RPMI7951 (cell line): ENCODE results near the gene SEC63. TPM values are rescaled to one million over a fixed set of nuclear protein-coding genes. Genes with fewer than 3 reads are reported as not detected.

Source experiments
- DNase-seq: peaks from one replicate; pipeline ENCODE4 v3.0.0-alpha.2; 2012; ENCODE audit warnings: low read depth
- total RNA-seq: library from RNA; depleted of rRNA; stranded (reverse); fragments of >200 nt; shearing (Covaris generic); gene quantifications from 2 replicates; pipeline ENCODE4 v1.2.3, GENCODE V29; 2014; rRNA removed

SEC63 gene
- total RNA-seq, 1 experiment from 2014 or later, result 19.8 TPM

DNA sequence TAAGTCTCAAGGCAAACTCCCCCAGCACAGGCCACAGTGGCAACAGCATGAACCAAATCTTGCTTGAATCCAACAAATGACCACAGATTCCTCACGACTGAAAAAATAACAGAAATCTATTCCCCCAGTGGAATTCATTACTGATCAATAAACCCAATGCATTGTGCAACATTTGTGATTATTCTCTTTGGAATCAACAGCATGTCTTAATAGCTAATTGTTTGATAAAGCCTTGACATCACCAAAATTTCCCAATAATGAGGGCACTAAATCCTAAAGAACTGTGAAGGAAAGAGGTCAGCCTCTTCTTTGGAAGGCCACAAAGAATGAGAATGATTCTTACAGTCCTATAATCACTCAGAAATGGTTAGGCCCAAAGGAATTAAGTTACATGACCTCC, 139.7 kb downstream of the SEC63 start:
- DNase-seq, result no peak

DNA sequence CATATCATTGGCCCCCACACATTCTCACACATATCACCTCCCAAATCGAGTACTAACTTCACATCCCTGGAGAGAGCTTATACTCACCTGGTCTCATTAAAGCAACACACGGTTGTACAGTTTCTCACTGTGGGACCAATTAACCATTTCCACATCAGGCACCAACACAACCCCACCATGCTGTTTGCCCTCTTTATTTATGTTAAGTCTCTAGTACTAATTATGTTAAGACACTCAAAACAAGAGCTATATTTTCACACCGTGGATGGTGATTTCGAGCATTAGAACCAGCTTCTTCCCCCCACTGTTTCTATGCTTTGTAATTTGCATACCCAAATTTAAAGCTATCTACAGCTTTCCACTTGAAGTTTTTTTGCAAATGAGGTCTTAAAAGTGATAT, 140.2 kb downstream of the SEC63 start:
- no peak for DNase-seq

Other genes starting within 250 kb of the SEC63 start
- gene SCML4, start 133.9 kb downstream of the SEC63 start, total RNA-seq, result not detected in 2 replicates
- 49.5 and 63.0 TPM in 2 replicates for gene OSTM1, start 116.5 kb upstream of the SEC63 start, total RNA-seq
- gene NR2E1, start 207.8 kb upstream of the SEC63 start, total RNA-seq, result 0.10 TPM in 1 of 2 replicates, not detected in the other